Measurements from ENCODE around the gene PPIL6. TPM values are rescaled to one million over a fixed set of nuclear protein-coding genes. Genes with fewer than 3 reads are reported as not detected.

The PPIL6 gene
- total RNA-seq, 1 experiment from 2014 or later, result 2.4 TPM

GRCh38 chr6:109406196-109406595, 34.2 kb downstream of the PPIL6 start:
- no peak for DNase-seq (ENCODE audit: extremely low read depth, low read depth)

- DNase-seq (ENCODE audit: extremely low read depth, low read depth), result no peak
Measured at GRCh38 chr6:109397020-109397419, 43.4 kb downstream of the PPIL6 start.

- no peak for DNase-seq (ENCODE audit: extremely low read depth, low read depth)
Measured at GRCh38 chr6:109396046-109396718, 44.2 kb downstream of the PPIL6 start.

GRCh38 chr6:109393886-109394281, 46.5 kb downstream of the PPIL6 start:
- no peak for DNase-seq (ENCODE audit: extremely low read depth, low read depth)

- no peak for DNase-seq (ENCODE audit: extremely low read depth, low read depth)
Measured at GRCh38 chr6:109393157-109393885, 47.1 kb downstream of the PPIL6 start.

GRCh38 chr6:109389650-109390274, 50.7 kb downstream of the PPIL6 start:
- DNase-seq (ENCODE audit: extremely low read depth, low read depth), result no peak

GRCh38 chr6:109388265-109388664, 52.2 kb downstream of the PPIL6 start:
- DNase-seq (ENCODE audit: extremely low read depth, low read depth), result no peak

GRCh38 chr6:109383438-109383940, 56.9 kb downstream of the PPIL6 start:
- DNase-seq (ENCODE audit: extremely low read depth, low read depth), result no peak

- DNase-seq (ENCODE audit: extremely low read depth, low read depth), result peak; percentile 83
Measured at GRCh38 chr6:109382576-109383437, 57.6 kb downstream of the PPIL6 start.

GRCh38 chr6:109381747-109382575, 58.5 kb downstream of the PPIL6 start, which contains the start of gene CD164:
CD164 (minus strand) TSS chr6:109382467; CDS start chr6:109382378, 89 bp downstream.
- peak; percentile 84 for DNase-seq (ENCODE audit: extremely low read depth, low read depth)

- DNase-seq (ENCODE audit: extremely low read depth, low read depth), result no peak
Measured at GRCh38 chr6:109381061-109381746, 59.2 kb downstream of the PPIL6 start.

- DNase-seq (ENCODE audit: extremely low read depth, low read depth), result no peak
Measured at GRCh38 chr6:109379711-109380110, 60.7 kb downstream of the PPIL6 start.

GRCh38 chr6:109377717-109378116, 62.7 kb downstream of the PPIL6 start:
- DNase-seq (ENCODE audit: extremely low read depth, low read depth), result no peak

GRCh38 chr6:109374326-109374892, 66.0 kb downstream of the PPIL6 start:
- no peak for DNase-seq (ENCODE audit: extremely low read depth, low read depth)

- no peak for DNase-seq (ENCODE audit: extremely low read depth, low read depth)
Measured at GRCh38 chr6:109373762-109374161, 66.7 kb downstream of the PPIL6 start.

- DNase-seq (ENCODE audit: extremely low read depth, low read depth), result no peak
Measured at GRCh38 chr6:109373331-109373730, 67.1 kb downstream of the PPIL6 start.

GRCh38 chr6:109372130-109372529, 68.3 kb downstream of the PPIL6 start:
- DNase-seq (ENCODE audit: extremely low read depth, low read depth), result no peak

- DNase-seq (ENCODE audit: extremely low read depth, low read depth), result no peak
Measured at GRCh38 chr6:109370792-109371191, 69.6 kb downstream of the PPIL6 start.

- no peak for DNase-seq (ENCODE audit: extremely low read depth, low read depth)
Measured at GRCh38 chr6:109370336-109370735, 70.1 kb downstream of the PPIL6 start.
